Right renal cortex interstitium (tissue), 3 donors: Measurements from ENCODE around the gene RNASEH2B. TPM values are rescaled to one million over a fixed set of nuclear protein-coding genes. Genes with fewer than 3 reads are reported as not detected.

Experiments
- DNase-seq, 3 donors: peaks; one replicate each; pipeline ENCODE4 v3.0.0-alpha.2; 2013; ENCODE audit warnings: low read depth in 3 of 3, low spot score in 2 of 3
- polyA plus RNA-seq, 3 donors: library from polyadenylated mRNA; unstranded; fragments of 120-200 nt; gene quantifications; one replicate each; pipeline ENCODE4 v1.2.1, GENCODE V29; 2013; ENCODE audit not compliant: insufficient read length in 3 of 3

RNASEH2B gene
- polyA plus RNA-seq, 3 donors = 59.7 to 69.9 (median 63.0) TPM

DNA sequence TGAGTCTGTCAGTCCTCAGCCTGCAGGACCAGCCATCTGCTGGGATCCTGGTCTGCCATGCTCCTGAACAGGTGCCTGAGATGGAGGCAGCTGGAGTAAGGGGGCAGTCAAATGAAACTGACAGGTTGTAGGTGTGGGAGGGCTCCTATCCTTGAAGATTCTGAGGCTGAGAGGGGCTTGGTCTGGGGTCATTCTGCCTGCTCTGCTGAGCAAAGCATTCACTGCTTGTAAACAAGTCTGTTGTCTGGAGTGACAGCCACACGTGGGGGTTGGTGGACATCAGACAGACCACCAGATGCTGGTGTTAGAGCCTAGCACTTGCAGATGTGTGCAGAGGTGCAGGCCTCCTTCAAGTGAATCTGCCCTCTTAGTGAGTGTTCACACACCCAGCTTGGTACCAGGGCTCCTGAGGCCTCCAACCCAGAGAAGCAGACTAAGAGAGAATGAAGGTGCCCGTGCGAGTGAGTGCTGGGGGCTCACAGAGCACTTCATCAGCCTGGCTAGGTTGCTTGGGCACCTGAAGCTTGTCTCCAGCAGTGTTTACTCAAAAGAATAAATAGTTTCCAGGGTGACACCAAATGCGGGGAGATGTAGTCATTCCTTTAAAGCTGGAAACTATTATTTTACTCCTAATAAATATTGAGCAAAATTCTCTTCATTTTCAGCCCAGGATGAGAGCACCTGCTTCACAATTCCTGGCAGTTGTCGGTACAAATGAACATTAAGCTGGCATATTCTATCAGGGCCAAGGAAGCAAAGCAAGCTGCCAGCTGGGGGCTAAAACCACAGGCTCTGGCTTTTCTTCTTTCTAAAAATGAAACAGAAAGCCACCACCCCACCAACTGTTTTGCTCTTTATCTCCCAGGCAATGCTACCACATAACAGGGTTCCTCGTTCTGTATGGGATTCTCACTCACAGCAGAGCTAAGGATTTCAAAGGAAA lies 82.3 kb downstream of the RNASEH2B start:
- no peak for DNase-seq

DNA sequence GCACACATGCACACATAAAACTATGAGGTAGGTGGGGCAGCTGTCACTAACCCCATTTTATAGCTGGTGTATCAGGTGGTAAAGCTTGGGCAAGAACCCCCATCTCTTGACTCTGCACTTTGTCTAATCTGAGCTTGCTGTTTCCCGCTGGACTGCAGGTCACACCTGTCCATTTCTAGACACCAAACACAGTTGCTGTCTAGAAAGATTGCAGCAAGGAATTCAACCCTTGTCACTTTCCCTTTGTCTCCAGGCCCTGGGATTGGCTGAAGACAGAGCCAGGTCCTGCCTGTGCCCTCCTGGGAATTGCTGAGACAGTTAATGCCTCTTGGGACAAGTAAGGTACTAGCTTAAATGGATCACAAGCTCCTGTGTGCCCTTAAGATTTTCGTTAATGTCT lies 83.8 kb downstream of the RNASEH2B start:
- no peak for DNase-seq

DNA sequence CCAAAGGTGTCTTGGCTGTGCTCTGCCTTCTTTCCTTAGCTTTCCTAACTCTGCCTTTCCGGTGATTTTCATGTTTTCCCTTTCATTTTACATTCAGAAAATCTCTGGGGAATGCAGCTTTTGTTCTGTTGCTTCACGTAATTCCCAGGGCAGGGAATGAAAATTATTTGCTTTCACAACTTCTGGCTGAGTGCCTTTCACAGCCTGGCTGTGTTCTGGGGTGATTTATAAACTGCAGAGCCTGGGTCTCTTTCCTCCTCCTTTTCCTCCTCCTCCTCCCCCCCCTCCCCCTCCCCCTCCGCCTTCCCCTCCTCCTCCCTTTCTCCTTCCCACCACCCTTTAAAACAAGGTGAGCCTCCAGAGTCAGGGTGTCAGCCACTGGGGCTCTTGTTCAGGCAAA lies 84.3 kb downstream of the RNASEH2B start:
- DNase-seq = no peak

DNA sequence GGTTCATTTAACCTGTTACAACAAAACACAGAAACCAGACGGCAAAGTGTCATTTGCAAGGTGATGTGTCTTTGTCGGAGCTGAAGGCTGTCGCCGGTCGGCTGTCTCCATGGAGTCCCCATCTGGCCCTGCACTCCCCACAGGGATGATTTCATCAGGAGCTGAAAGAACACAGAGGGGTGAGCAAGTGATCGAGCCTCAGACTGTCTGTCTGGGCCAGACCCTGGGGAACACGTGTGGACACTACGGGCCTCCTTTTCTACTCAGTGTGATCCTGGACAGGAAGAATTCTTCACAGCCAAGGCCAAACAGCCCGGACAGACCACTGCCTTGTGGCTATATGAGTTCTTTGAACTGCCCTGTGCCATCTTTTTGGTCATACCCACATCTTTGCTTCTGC lies 85.1 kb downstream of the RNASEH2B start:
- DNase-seq = no peak

DNA sequence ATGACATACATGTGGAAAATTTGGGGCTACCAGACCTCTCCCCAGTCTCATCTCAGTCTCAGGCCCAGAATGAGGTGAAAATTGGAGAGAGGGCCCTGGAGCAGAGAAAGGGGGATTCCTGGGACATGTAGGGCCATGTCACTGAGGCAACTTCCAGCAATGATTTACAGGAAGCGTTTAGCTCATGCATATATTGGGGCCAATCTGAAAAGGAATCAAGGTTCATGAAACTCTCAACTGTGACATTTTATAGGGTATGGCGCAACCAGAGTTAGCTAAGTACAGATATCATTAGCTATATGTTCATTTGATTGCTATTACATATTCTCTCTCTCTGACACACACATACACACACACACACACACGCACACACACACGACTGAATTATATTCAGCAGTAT lies 86.3 kb downstream of the RNASEH2B start:
- DNase-seq = no peak

DNA sequence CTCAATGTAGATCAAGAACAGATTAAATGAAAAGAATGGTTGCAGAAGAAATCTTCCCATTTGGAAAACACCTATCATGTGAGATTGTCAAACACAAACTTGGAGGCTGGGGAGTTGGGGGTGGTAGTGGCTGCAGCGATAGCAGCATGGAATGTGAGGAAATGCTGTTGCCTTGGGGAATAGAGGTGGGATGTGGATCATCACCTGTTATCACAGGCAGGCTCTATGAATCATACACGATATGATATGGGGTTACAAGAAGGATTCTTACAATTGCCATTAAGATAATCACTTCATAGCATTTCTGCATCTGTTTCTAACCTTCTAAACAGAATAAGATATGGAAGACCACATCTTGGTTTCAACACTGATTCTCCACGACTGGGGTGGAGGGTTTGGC lies 88.7 kb downstream of the RNASEH2B start:
- DNase-seq = no peak

DNA sequence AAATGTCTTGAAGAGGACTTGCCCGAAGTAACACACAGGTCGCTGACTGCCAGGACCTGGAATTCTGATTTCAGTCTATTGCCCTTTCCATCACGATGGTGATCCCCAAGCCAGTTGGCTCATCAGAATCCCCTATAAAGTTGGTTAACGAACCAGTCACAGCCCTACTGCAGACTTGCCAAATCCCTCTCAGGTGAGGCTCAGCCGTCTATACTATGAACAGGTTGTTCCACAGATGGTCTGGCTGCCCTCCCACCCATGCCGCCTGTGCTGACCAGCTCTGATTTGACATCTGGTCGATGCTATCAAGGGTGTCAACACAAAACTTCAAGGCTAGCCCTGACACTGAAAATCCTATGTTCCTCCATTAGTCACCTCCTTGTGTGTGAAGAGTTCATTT lies 90.0 kb downstream of the RNASEH2B start:
- DNase-seq = no peak

DNA sequence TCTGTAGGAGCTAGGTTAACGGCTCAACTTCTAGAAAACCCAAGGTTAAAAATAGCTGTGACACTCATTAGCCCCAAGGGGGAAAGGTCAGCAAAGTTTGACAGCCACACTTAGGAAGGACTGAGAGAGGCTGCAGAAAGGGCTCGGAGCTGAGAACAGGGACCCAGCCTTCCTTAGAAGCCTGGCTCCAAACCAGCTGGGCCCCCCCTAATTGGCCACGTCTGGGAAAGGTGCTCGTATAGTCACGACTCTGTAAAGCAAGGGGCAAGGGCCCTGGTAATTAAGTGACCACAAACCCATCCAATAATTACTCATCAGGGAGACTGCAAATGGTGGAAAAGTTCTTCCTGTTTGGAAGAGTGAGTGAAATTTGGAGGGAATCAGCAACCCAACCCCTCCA lies 90.5 kb downstream of the RNASEH2B start:
- DNase-seq = no peak

DNA sequence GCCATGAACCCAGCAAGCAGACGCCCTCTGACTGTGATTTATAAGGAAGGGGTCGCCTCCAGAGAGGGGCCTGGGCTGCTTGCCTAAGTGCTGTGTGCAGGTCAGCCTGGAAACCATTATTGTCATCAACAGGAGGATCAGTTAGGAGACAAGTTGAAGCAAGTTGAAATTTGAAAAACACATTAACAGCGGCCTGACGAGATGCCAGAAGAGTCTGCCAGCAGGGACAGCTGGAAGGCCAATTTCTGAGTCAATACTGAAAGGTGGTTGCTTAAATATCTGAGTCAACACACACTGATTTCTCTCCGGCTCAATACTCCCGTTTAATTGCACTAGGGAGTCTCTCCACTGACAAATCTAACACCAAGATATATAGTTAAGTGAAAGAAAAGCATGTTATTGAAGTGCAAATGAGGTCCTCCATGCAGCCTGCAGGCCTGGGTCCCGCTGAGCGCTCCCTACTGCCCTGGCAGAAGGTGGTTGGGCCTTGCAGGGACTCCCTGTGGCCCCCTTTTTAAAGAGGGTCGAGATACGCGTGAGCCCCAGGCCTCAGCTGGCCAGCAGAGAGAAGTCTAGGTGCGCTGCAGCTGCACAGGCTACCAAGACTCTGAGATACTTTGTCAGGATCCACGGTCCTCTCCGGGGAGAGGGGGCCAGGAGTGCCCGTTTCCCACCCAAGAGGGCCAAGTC lies 91.1 kb downstream of the RNASEH2B start:
- DNase-seq = no peak

DNA sequence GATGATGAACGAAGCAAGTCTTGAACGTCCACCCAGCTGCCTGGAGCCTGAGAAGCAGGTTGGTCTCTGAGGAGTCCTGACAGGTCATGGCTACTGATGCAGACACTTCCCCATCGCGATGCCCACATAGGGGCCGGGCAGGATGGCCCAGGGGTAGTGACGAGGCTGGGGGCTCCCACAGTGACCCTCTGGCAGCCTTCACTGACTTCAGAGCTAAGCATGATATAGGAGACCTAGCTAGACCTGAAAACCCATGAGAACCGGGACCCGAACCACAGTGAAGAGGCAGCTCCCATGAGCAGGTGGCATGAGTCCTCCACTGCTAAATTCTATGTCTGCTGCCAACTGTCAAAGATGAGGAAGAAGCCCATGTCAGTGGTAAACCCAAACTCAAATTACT lies 91.7 kb downstream of the RNASEH2B start:
- no peak for DNase-seq

DNA sequence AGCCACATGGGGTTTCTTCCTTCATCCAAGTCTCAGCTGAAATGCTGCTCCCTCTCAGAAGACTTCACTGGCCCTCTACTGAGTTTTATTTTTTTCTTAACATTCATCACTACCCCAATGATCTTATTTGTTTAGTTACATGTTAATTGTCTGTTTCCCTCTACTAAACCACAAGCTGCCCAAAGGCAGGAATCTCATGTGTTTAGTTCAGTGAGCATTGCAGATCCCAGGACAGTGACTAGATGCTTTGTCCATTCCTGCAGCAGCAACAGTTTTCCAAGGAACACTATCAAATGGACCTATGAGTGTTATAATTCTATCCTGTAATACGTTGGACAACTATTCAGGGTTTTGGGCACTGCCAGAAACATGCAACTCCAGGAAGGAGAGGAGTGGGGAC lies 93.1 kb downstream of the RNASEH2B start:
- DNase-seq = no peak

DNA sequence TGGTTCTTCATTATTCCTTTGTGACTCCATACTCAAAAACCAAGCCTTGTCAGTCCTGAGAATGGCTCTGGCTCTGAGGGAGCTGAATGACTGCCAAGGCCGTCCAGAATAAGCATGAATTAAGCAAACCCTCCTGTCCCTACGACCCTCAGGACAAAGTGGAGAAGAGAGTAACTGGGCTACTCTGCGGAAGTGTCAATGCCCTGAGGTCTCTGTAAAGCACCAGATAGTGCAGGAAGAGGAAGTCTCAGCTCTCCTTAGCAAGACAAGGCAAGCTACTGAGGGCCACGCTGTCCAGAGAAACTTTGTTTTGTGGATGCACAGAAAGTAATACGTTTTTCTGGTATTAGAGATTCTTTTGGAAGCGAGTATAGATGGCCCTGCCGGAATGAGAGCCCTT lies 94.1 kb downstream of the RNASEH2B start:
- no peak for DNase-seq

DNA sequence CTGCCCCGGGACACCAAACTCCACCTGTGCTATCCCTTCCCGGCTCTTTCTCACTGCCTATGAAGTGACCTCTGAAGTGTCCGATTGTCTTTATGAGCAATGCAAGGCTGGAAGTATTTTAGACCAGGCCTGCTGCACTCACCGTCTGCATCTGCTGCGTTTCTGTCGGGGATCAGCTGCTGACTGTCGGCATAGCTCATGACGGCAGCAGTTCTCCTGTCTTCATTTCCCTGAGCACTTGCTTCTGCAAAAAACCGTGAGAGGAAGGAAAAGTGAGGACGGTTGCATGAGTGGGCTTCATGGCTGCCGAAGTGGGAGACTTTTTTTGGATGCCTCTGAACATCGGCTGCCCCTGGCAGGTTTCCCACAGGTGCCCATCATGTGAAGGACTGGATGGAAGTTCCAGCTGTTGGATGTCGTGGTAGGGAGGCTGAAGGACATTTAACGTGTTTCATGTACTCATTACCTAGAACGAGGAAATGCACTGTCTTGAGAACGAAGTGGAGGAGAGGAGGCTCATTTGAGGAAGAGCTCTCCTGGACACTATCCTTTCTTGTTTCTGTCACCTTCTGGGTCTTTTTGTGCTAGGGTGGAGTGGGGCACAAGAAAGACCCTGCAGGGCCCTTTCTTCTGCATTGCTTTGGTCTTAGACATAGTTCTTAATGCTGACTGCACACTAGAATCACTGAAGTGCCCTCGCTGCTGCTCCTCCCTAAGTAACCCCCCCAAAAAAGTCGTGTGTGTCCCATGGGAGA lies 94.7 kb downstream of the RNASEH2B start:
- DNase-seq = no peak

DNA sequence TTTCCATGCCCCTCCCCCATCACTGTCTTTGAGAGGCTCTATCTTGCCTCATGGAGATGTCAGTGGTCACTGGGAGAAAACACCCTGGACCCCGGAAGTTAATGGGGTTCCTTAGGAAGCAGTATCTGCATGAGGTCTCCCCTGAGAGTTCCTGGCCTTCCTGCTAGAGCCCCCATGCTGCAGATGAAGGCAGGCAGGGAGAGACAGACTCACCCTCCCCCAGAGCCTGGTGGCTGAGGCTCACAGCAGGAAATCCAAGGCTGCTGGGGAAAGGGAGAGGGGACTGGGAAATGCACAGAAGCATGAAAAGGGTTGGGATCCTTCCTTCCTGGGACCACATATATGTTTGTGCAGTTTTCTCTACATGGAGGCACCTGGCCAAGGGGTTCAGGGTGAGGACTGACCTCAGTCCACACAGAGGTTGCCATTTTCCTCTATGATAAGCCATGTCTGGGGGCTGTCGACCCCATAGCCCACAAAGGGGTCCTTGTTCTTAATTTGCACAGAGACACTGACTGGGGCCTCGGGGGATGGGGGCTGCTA lies 95.4 kb downstream of the RNASEH2B start:
- no peak for DNase-seq

DNA sequence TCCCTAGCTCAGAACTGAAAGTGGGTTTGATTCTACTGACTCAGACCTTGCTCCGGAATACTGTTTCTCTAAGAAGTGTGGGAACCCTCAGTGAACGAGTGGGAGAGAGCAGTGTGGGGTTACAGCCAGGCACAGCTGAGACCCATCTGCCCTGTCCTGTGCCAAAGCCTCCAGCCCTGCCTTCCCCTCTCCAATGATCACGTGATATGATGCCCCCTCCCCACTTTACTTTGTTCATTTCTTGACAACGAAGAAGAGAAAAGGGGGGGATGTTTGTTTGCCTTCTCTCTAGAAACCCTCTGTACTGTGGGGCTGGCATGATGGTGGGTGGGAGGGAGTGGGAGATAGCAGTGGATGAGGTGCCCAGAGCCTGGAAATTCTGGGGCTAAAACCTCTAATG lies 96.0 kb downstream of the RNASEH2B start:
- DNase-seq = no peak

Other genes with a start within 250 kb of the RNASEH2B start
- 1 to 10 TPM; 1.2 TPM for gene DLEU7, start 66.1 kb upstream of the RNASEH2B start, polyA plus RNA-seq
- gene C13orf42, start 201.5 kb downstream of the RNASEH2B start, polyA plus RNA-seq = under 1 TPM; 0.22 to 0.52 (median 0.39) TPM